Measurements from ENCODE around the gene CNTN5.

GRCh38 chr11:100221791-100222190 is 1201.0 kb downstream of the CNTN5 start:
- TF ChIP-seq CTCF (IDR thresholded peaks at IDR 0.05; ENCODE audit: poor library complexity) (no peak), EZH2phosphoT487 (IDR thresholded peaks at IDR 0.05; ENCODE audit: low read depth, severe bottlenecking, unreplicated experiment) (no peak), EZH2 (IDR thresholded peaks at IDR 0.05; ENCODE audit: borderline replicate concordance) (no peak)

Measured in hepatocyte (in vitro differentiated cells).